NCI-H345 (cell line): ENCODE data around the gene ABCC5.
"Not testable (repeated sequence)": the region's sequence is repeated elsewhere in the genome, so short reads cannot be mapped to it uniquely, and the experiment has no call there.

Experiments used
- DNase-seq: peaks from one replicate; lab custom pipeline; 2025; lab: John Stamatoyannopoulos, UW

ABCC5 gene

GRCh38 chr3:184016169-184016570 is 1.5 kb downstream of the ABCC5 start:
- no peak for DNase-seq

- no peak for DNase-seq
Measured at GRCh38 chr3:184015381-184016019, 2.2 kb downstream of the ABCC5 start.

- no peak for DNase-seq
Measured at GRCh38 chr3:184011937-184012889, 5.5 kb downstream of the ABCC5 start.

GRCh38 chr3:184011230-184011876 is 6.3 kb downstream of the ABCC5 start:
- no peak for DNase-seq

- DNase-seq: no peak
Measured at GRCh38 chr3:184008161-184008560, 9.5 kb downstream of the ABCC5 start.

- DNase-seq: not testable (repeated sequence)
Measured at GRCh38 chr3:184007143-184007813, 10.4 kb downstream of the ABCC5 start.

GRCh38 chr3:184005941-184006507 is 11.7 kb downstream of the ABCC5 start:
- DNase-seq: peak; percentile 98

- DNase-seq: no peak
Measured at GRCh38 chr3:184004476-184004875, 13.2 kb downstream of the ABCC5 start.

GRCh38 chr3:184003187-184003967 is 14.3 kb downstream of the ABCC5 start:
- no peak for DNase-seq

- no peak for DNase-seq
Measured at GRCh38 chr3:184002469-184002868, 15.2 kb downstream of the ABCC5 start.

- no peak for DNase-seq
Measured at GRCh38 chr3:184001761-184002160, 15.9 kb downstream of the ABCC5 start.

GRCh38 chr3:183991403-183991802 is 26.3 kb downstream of the ABCC5 start:
- DNase-seq: peak; percentile 53

GRCh38 chr3:183988216-183988790 is 29.4 kb downstream of the ABCC5 start:
- no peak for DNase-seq

- DNase-seq: no peak
Measured at GRCh38 chr3:183987000-183987600, 30.6 kb downstream of the ABCC5 start.

GRCh38 chr3:183984749-183985729 is 32.6 kb downstream of the ABCC5 start:
- DNase-seq: no peak

- DNase-seq: no peak
Measured at GRCh38 chr3:183984127-183984740, 33.5 kb downstream of the ABCC5 start.

GRCh38 chr3:183981990-183982644 is 35.6 kb downstream of the ABCC5 start:
- no peak for DNase-seq

GRCh38 chr3:183980403-183980802 is 37.3 kb downstream of the ABCC5 start:
- no peak for DNase-seq
